Choroid plexus epithelial cell (primary cell): ENCODE measurements around the gene SGCA.

Source experiments
- DNase-seq: peaks from one replicate; pipeline ENCODE4 v3.0.0-alpha.2; 2010; ENCODE audit warnings: low read depth
- H3K4me3 ChIP-seq: 2 replicates; pipeline ENCODE4 v1.5.1; 2011; ENCODE audit warnings: low read depth, mild to moderate bottlenecking, control low read depth, low read length, moderate library complexity
- TF ChIP-seq, protein P1 (sequence below): conservative IDR thresholded peaks from 2 replicates; pipeline ENCODE4 v1.5.1; 2011; ENCODE audit warnings: low read depth, mild to moderate bottlenecking, control low read depth, inconsistent platforms, low read length, moderate library complexity

The SGCA gene

DNA sequence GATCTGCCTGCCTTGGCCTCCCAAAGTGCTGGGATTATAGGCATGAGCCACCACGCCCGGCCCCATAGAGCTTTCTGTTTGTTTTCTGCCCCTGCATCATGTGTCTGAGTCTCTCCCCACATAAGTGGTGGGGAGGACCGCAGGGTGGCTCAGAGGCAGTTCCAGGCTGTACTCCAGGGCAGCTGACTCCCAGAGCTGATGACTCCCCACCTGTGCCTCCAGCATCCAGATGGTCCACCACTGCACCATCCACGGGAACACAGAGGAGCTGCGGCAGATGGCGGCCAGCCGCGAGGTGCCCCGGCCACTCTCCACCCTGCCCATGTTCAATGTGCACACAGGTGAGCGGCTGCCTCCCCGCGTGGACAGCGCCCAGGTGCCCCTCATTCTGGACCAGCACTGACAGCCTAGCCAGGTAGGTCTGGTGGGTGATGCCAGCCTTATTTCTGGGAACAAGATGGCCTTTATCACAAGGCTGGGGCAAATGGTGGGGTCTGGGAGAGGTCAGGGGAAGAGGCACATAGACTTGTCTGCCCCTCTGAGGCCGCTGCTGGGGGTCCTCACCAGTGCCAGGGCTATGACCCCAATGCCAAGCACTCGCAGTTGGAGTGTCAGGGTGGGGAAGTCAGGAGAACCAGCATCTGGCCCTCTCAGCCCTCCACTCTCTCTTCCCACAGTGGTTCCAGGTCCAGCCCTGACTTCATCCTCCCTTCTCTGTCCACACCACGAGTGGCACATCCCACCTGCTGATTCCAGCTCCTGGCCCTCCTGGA is 9.4 kb downstream of the SGCA start:
- H3K4me3 ChIP-seq = no peak overlapping the region
- DNase-seq = no peak
- TF ChIP-seq, protein P1, sequence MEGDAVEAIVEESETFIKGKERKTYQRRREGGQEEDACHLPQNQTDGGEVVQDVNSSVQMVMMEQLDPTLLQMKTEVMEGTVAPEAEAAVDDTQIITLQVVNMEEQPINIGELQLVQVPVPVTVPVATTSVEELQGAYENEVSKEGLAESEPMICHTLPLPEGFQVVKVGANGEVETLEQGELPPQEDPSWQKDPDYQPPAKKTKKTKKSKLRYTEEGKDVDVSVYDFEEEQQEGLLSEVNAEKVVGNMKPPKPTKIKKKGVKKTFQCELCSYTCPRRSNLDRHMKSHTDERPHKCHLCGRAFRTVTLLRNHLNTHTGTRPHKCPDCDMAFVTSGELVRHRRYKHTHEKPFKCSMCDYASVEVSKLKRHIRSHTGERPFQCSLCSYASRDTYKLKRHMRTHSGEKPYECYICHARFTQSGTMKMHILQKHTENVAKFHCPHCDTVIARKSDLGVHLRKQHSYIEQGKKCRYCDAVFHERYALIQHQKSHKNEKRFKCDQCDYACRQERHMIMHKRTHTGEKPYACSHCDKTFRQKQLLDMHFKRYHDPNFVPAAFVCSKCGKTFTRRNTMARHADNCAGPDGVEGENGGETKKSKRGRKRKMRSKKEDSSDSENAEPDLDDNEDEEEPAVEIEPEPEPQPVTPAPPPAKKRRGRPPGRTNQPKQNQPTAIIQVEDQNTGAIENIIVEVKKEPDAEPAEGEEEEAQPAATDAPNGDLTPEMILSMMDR = no peak

DNA sequence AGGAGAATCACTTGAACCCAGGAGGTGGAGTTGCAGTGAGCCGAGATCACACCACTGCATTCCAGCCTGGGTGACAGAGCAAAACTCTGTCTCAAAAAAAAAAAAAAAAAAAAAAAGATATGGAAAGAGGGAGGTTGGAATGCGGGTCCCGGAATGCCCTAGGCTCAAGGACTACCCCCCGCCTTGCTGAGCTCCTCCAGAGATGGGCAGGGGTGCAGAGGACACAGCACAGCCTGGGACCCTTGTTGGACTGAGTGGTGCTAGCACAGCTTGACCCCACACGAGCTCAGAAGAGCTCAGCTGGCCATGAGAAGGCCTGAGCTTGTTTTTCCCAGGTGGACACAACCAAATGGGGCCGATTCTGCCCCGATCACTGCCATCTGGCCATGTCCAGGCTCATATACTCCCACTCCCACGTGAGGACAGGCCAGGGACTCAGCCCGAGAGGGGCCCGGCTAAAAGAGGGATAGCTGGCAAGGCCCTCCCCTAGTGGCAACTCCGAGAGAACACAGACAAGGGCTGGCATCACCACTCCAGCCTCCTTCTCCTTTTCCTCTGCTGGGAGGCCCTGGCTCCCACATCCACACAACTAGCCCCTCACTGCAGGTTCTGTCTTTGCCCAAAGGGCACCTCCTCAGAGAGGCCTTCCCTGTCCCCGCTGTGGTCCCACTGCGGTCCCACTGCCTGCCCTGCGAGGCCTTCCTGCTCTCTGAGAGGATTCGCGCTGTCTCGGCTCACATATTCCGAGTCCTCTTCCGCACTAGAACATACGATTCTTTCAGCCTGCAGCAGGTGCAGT is 11.0 kb downstream of the SGCA start:
- DNase-seq = peak; percentile 23
- no peak overlapping the region for H3K4me3 ChIP-seq
- TF ChIP-seq, protein P1 = peak; percentile 13

DNA sequence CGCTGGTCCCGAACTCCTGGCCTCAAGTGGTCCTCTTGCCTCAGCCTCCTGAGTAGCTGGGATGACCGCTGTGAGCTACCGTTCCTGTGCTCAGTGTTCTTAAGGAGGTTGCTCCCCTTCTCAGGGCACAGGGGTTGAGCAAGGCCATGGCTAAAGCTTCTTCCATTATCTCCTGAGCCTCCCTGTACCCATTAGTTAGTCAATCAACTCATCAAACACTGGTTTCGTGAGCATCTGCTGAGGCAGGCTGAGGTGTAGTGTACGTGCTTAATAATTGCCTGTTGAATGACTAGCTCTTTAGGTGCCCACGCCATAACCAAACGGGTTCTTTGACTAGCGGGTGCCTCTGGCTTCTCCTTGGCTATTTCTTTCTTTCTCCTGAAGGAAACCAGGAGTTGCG is 11.7 kb downstream of the SGCA start:
- H3K4me3 ChIP-seq = no peak overlapping the region
- TF ChIP-seq, protein P1 = no peak
- DNase-seq = peak; percentile 17

DNA sequence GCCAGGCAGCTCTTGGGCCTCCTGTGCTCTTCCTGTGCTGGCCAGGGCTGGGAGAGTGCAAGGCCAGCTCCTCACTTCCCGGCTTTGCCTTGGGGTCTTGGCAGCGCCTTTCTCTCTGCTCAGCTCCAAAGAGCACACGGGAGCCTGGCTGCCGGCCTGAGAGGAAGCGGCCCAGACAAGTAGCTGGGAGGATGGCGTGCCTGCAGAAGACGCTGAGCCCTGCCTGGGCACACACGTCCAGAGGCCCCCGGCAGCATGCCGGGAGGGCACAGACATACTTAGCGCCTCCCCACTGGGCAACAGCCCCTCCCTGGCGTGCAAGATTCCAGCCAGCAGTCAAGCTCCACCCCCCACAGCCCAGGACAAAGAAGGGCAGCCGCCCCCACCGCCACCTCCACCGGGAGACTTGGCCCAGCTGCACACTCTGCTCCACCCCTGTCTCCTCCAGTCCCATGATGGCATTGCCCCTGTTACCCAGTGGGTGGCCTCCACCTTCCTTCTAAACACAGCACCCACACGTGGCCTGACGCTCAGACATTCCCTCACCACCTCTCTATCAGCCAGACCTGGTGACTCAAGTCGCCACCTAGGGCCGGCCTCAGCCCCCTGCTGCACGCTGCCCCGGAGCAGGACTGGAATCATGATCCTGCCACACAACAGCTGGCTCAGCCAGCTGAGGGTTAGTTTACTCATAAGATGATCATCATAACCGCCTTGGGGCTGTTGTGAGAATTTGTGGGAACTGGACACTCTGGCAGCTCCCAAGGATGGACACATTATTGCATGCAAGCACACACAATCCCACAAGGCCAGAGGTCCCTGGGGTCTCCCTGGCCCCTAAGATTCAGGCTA is 12.4 kb downstream of the SGCA start:
- TF ChIP-seq, protein P1 = peak; percentile 53
- peak; percentile 96 for DNase-seq
- H3K4me3 ChIP-seq = no peak overlapping the region

DNA sequence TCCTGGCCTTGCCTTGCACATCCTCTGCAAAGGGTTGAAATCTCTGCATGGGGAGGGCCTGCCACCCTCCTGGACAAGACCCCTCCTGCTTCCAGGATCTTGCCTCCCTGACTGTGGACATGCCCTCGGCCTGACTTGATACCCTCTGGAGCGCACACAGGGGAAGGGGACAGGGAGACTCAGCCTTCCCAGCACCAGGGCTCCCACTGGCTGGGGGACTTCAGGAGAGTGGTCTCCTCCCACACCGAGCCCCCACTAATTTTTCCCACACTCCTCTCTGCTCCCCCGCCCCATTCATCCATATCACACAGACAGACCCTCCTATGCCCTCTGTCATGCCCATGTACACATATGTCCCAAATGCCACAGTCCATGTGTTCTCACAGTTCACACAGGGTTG is 14.3 kb downstream of the SGCA start:
- DNase-seq = no peak
- H3K4me3 ChIP-seq = no peak overlapping the region
- TF ChIP-seq, protein P1 = no peak

- TF ChIP-seq, protein P1 = no peak
- no peak for DNase-seq
- no peak overlapping the region for H3K4me3 ChIP-seq
These were observed 14.8 kb downstream of the SGCA start for GRCh38 chr17:50180620-50181019.
